Activated naive CD8-positive, alpha-beta T cell treated with anti-CD3 and anti-CD28 coated beads, Interleukin-2, amount 50 U/mL, for 24 hours (primary cell): ENCODE results near the gene IL1R2.
A peak's percentile ranks its signal among the peaks of the same experiment; 100 is the strongest.

Source experiments
- ATAC-seq: fragments of 150-1000 bp; cut with Tn5 transposase; one replicate; pipeline ENCODE4 v1.10.0; 2021
- DNase-seq: peaks from one replicate; pipeline ENCODE4 v3.0.0; 2021
- H3K27ac Mint-ChIP-seq: one replicate; pipeline ENCODE4 v1.8.0; 2021; ENCODE audit warnings: mild to moderate bottlenecking, mixed read lengths
- H3K27me3 Mint-ChIP-seq: one replicate; pipeline ENCODE4 v1.8.0; 2021; ENCODE audit warnings: mixed read lengths
- H3K36me3 Mint-ChIP-seq: one replicate; pipeline ENCODE4 v1.8.0; 2021; ENCODE audit warnings: low read depth, mixed read lengths
- H3K4me1 Mint-ChIP-seq: one replicate; pipeline ENCODE4 v1.8.0; 2021; ENCODE audit warnings: mixed read lengths
- H3K4me3 Mint-ChIP-seq: one replicate; pipeline ENCODE4 v1.8.0; 2021; ENCODE audit warnings: mild to moderate bottlenecking, moderate library complexity, mixed read lengths
- H3K9me3 Mint-ChIP-seq: one replicate; pipeline ENCODE4 v1.8.0; 2021; ENCODE audit warnings: mixed read lengths

IL1R2 gene

DNA sequence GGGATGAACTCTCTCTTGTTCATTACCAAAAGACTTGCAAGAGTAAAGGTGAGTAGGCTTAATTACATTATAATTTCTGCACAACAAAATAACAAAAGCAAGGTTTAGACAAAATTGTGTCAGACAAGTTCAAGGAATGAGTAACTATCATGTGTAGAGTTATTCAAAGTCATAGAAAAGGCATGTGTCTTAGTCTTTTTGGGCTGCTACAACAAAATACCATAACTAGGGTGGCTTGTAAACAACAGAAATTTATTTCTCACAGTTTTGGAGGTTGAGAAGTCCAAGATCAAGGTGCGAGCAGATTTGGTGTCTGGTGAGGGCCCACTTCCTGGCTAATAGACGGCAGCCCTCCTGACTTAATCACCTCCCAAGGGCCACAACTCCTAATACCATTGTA, 37.6 kb downstream of the IL1R2 start:
- Mint-ChIP-seq H3K27ac (no peak overlapping the region), H3K4me3 (no peak overlapping the region), H3K4me1 (peaks cover 52% of the 10 kb centered on the region), H3K36me3 (no peaks in the 10 kb centered on the region), H3K9me3 (no peaks in the 10 kb centered on the region), H3K27me3 (no peaks in the 10 kb centered on the region)
- DNase-seq (no peak), ATAC-seq (no peak)

GRCh38 chr2:102029952-102030351, 38.2 kb downstream of the IL1R2 start:
- Mint-ChIP-seq H3K27me3 (no peaks in the 10 kb centered on the region), H3K4me3 (no peak overlapping the region), H3K9me3 (no peaks in the 10 kb centered on the region), H3K36me3 (no peaks in the 10 kb centered on the region), H3K27ac (no peak overlapping the region), H3K4me1 (peaks cover 55% of the 10 kb centered on the region)
- ATAC-seq: no peak
- no peak for DNase-seq

GRCh38 chr2:102030502-102030854, 38.7 kb downstream of the IL1R2 start:
- Mint-ChIP-seq H3K27ac (no peak overlapping the region), H3K9me3 (no peaks in the 10 kb centered on the region), H3K4me1 (peaks cover 52% of the 10 kb centered on the region), H3K4me3 (no peak overlapping the region), H3K27me3 (no peaks in the 10 kb centered on the region), H3K36me3 (no peaks in the 10 kb centered on the region)
- DNase-seq (no peak), ATAC-seq (no peak)

- ATAC-seq (no peak), DNase-seq (no peak)
- no peaks in the 10 kb centered on the region for H3K27me3 Mint-ChIP-seq
- no peak overlapping the region for H3K4me3 Mint-ChIP-seq
- peaks cover 49% of the 10 kb centered on the region for H3K4me1 Mint-ChIP-seq
- H3K27ac Mint-ChIP-seq: no peak overlapping the region
- H3K36me3 Mint-ChIP-seq: no peaks in the 10 kb centered on the region
- no peaks in the 10 kb centered on the region for H3K9me3 Mint-ChIP-seq
These were observed 39.2 kb downstream of the IL1R2 start for GRCh38 chr2:102030855-102031527.

DNA sequence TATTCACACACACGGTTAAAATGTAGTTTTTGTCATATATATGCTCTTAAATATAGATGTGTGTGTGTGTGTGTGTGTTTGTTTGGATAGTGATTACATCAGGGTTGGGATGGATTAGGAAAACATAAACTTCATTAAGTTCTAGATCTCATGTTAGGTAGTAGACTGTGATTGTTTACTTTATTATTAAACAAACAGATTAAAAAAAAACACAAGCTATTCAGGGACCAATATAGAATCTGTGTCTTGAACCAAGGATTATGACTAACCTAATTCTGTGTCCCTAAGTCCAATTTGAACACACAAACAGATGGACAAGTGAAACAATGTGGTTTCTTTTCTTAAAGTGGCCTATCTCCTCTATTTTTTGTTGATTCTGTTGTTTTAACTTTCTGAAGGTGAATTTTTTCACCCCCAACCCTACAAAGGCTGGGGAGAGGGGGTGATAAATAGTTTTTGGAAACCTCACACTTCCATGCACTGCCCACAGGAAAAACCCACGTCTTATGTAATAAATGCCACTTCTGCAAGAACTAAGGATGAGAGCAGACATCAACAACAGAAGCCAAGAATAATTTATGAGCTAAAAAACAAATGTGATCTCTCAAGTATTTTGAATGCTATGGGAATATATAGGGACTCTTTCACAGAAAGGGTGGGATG, 40.7 kb downstream of the IL1R2 start:
- H3K9me3 Mint-ChIP-seq: peaks cover 4% of the 10 kb centered on the region
- peaks cover 2% of the 10 kb centered on the region for H3K27me3 Mint-ChIP-seq
- no peaks in the 10 kb centered on the region for H3K36me3 Mint-ChIP-seq
- H3K4me3 Mint-ChIP-seq: no peak overlapping the region
- ATAC-seq (no peak), DNase-seq (no peak)
- no peak overlapping the region for H3K27ac Mint-ChIP-seq
- peaks cover 40% of the 10 kb centered on the region for H3K4me1 Mint-ChIP-seq

GRCh38 chr2:102033031-102033749, 41.4 kb downstream of the IL1R2 start:
- no peak for DNase-seq
- H3K4me3 Mint-ChIP-seq: no peak overlapping the region

DNA sequence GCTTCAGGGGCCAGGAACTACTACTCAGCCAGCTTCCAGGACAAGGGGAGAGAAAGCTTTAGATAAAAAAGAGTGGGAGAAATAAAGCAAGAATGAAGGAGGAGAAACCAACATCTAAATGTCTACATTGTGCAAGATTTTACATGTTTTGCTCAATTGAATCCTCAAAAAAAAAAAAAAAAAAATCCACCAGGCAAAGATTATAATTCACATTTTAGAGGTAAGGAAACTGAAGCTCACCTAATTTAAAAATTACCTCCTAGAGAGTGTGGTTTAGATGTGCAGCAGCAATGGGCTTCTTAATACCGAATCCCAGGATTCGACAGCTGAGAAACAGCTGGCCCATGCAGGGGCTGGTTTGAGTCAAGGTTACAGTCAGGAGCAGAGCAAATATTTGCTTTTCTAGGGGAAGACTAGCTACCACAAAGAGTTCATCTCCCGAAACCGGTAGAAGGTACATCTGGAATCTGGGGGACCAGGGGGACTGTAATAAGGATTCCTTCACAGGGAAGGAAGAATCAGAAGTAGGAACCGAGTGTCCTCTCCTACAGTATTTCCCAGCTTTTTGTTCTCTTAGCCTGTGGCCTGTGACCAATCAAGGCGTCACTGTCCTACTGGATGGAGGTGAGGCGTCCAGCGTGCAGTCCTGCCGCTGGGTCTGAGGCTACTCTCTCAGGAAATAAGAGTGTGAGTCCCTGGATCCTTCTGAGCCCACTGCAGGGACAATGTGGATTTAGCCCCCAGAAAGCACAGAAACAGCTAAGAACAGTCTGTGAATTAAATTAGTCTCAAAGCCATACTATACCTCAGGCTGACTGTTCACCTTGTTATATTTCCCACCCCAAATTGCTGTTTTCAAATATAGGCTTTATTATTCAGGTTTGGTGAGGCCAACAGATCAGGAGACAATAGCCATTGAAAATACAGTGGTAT, 42.3 kb downstream of the IL1R2 start:
- H3K4me3 Mint-ChIP-seq: no peak overlapping the region
- H3K27ac Mint-ChIP-seq: peak overlapping the region; percentile 1
- DNase-seq (no peak), ATAC-seq (no peak)
- H3K4me1 Mint-ChIP-seq: peaks cover 28% of the 10 kb centered on the region
- no peaks in the 10 kb centered on the region for H3K36me3 Mint-ChIP-seq
- peaks cover 3% of the 10 kb centered on the region for H3K27me3 Mint-ChIP-seq
- peaks cover 4% of the 10 kb centered on the region for H3K9me3 Mint-ChIP-seq

More at GRCh38 chr2:102033031-102033749, 41.4 kb downstream of the IL1R2 start:
- Mint-ChIP-seq H3K27me3 (peaks cover 3% of the 10 kb centered on the region), H3K9me3 (peaks cover 4% of the 10 kb centered on the region), H3K27ac (peak overlapping the region; percentile 1), H3K4me1 (peaks cover 35% of the 10 kb centered on the region), H3K36me3 (no peaks in the 10 kb centered on the region)
- peak; percentile 24 for ATAC-seq

DNA sequence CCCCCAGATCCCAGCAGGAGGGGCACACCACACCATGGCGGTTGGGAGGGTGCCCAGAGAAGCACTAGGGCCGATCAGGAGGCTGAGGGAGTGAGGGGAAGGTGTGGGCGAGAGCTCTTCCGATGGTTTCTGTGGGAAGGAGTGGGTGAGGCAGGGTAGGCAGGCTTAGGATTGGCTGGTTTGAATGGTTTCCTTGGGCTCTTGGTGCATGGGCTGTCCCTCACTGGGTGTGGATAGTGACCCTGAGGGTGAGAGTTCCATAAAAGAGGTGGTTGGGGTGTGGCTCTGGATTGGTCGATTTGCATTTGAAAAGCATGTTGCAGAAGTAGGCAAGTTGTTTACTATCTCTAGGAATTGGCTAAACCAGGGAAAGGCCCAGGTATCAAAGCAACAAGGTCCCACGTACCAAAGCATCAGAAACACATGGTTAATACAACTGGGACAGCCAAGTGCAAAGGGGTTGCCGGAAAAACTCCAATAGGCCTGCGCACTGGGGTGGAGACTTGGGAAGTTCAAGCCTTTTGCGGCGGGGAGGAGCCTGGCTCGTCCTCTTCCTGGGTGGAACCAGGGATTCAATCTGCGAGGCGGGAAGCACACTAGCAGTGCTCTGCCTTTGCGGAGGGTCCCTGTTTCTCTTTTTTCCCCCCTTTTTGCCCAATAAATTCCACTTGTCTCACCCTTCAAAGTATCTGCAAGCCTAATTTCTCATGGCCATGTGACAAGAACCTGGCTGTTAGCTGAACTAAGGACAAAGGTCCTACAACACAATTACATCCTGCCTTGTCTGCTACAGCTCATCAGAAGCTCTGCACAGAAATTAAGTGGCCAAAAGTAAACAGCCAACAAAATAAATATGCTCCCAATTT, 43.2 kb downstream of the IL1R2 start:
- DNase-seq: no peak
- H3K36me3 Mint-ChIP-seq: no peaks in the 10 kb centered on the region

GRCh38 chr2:102037681-102038080, 45.9 kb downstream of the IL1R2 start:
- Mint-ChIP-seq H3K27me3 (peaks cover 18% of the 10 kb centered on the region), H3K4me3 (no peak overlapping the region), H3K9me3 (peaks cover 4% of the 10 kb centered on the region), H3K36me3 (no peaks in the 10 kb centered on the region), H3K4me1 (peaks cover 34% of the 10 kb centered on the region), H3K27ac (no peak overlapping the region)
- no peak for ATAC-seq
- DNase-seq: no peak

More for the DNA sequence above, 43.2 kb downstream of the IL1R2 start:
- Mint-ChIP-seq H3K27me3 (peaks cover 3% of the 10 kb centered on the region), H3K4me1 (peaks cover 28% of the 10 kb centered on the region), H3K27ac (no peak overlapping the region), H3K4me3 (no peak overlapping the region), H3K9me3 (peaks cover 4% of the 10 kb centered on the region)
- peak; percentile 40 for ATAC-seq

- peaks cover 4% of the 10 kb centered on the region for H3K9me3 Mint-ChIP-seq
- DNase-seq: no peak
- H3K27ac Mint-ChIP-seq: no peak overlapping the region
- peaks cover 23% of the 10 kb centered on the region for H3K4me1 Mint-ChIP-seq
- no peaks in the 10 kb centered on the region for H3K36me3 Mint-ChIP-seq
- H3K4me3 Mint-ChIP-seq: no peak overlapping the region
- peaks cover 31% of the 10 kb centered on the region for H3K27me3 Mint-ChIP-seq
- ATAC-seq: no peak
These were observed 48.5 kb downstream of the IL1R2 start for GRCh38 chr2:102040229-102040628.

- peaks cover 40% of the 10 kb centered on the region for H3K27me3 Mint-ChIP-seq
- no peak overlapping the region for H3K4me3 Mint-ChIP-seq
- H3K4me1 Mint-ChIP-seq: peaks cover 23% of the 10 kb centered on the region
- H3K9me3 Mint-ChIP-seq: peaks cover 4% of the 10 kb centered on the region
- ATAC-seq: no peak
- no peak for DNase-seq
- H3K27ac Mint-ChIP-seq: no peak overlapping the region
- H3K36me3 Mint-ChIP-seq: no peaks in the 10 kb centered on the region
These were observed 49.6 kb downstream of the IL1R2 start for GRCh38 chr2:102041351-102041750.

DNA sequence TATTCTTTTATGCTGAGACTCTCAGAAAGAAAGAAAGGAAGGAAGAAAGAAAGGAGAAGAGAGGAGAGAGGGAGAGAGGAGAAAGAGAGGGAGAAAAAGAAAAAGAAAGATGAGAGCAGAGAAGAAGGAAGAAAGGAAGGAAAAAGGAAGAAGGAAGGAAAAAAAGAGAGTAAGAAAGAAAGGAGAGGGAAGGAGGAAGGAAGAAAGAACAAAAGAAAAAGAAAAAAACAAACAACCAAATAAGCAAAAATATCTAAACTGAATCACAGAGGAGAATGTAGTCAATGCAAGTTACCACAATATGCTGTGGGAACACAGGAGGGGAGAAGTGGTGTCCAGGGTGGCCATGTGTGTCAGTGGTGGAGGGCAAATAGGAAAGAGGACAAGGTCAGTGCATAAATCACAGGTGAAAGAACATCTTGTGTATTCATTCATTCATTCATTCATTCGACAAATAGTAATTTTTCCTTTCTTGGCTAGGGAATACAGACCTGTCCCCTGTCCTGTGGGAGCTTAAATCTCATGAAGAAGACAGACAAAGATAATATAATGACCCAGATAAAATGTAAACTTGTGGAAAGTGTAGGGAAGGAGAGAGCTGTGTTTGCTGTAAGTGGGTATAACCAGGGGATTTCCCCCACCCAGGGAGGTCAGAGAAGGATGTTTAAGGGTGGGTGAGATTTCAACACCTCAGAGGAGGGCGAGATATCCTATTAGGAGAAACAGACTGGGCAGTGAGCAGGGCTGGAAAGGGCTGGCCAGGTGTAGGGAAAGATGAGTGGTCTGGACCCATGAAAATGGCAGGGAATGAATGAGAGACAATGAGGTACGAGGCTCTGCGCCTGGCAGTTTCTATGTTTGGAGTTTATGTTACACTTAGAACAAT, 50.7 kb downstream of the IL1R2 start:
- no peak overlapping the region for H3K27ac Mint-ChIP-seq
- no peak overlapping the region for H3K4me3 Mint-ChIP-seq
- H3K9me3 Mint-ChIP-seq: peaks cover 1% of the 10 kb centered on the region
- DNase-seq (no peak), ATAC-seq (peak; percentile 49)
- peaks cover 47% of the 10 kb centered on the region for H3K27me3 Mint-ChIP-seq
- peaks cover 23% of the 10 kb centered on the region for H3K4me1 Mint-ChIP-seq
- H3K36me3 Mint-ChIP-seq: no peaks in the 10 kb centered on the region

- no peak for ATAC-seq
- Mint-ChIP-seq H3K27me3 (peaks cover 52% of the 10 kb centered on the region), H3K4me3 (no peak overlapping the region), H3K36me3 (no peaks in the 10 kb centered on the region), H3K4me1 (peaks cover 23% of the 10 kb centered on the region), H3K27ac (no peak overlapping the region), H3K9me3 (peaks cover 4% of the 10 kb centered on the region)
- no peak for DNase-seq
These were observed 51.8 kb downstream of the IL1R2 start for GRCh38 chr2:102043560-102043959.
